ENCODE data around the gene SYNPR.
A peak's percentile ranks its signal among the peaks of the same experiment; 100 is the strongest.

Gene SYNPR

GRCh38 chr3:63578858-63579257 is 300.8 kb downstream of the SYNPR start:
- TF ChIP-seq CTCF (IDR thresholded peaks at IDR 0.05; ENCODE audit: low read depth, low read length): no peak
- no peak for DNase-seq
- no peaks in the 10 kb centered on the region for H3K4me1 ChIP-seq
- peaks cover 7% of the 10 kb centered on the region; the same call in 1 of the 2 replicates for H3K27me3 ChIP-seq
- H3K36me3 ChIP-seq: no peaks in the 10 kb centered on the region
- H3K9me3 ChIP-seq: no peaks in the 10 kb centered on the region
- no peak overlapping the region for H3K4me3 ChIP-seq (ENCODE audit: low read depth, low read length)

DNA sequence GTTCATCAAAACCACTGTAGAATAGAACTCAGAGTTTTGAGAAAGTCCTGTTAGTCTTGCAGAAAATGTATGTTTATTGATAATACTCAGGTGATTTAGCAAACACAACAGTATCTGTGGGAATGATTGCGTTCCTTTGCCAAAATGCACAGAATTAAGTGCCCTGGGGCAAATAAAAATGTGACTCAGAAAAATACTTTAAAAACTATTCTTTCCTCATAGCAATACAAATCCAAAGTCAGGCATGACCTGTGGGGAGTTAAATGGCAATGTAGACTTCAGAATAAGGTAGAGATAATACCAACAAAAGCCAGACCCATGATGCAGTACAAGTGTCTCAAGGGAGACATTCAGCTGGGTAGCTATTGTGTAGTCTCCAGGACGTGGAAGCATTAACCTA is 302.0 kb downstream of the SYNPR start:
- Histone ChIP-seq H3K9me3 (no peaks in the 10 kb centered on the region), H3K4me3 (ENCODE audit: low read depth, low read length) (no peak overlapping the region), H3K27me3 (peaks cover 7% of the 10 kb centered on the region; the same call in 1 of the 2 replicates), H3K36me3 (no peaks in the 10 kb centered on the region), H3K4me1 (no peaks in the 10 kb centered on the region)
- TF ChIP-seq CTCF (IDR thresholded peaks at IDR 0.05; ENCODE audit: low read depth, low read length): no peak
- DNase-seq: no peak

GRCh38 chr3:63582943-63583500 is 304.9 kb downstream of the SYNPR start:
- H3K27me3 ChIP-seq: peaks cover 7% of the 10 kb centered on the region; the same call in 1 of the 2 replicates
- no peak overlapping the region for H3K4me3 ChIP-seq (ENCODE audit: low read depth, low read length)
- no peak for TF ChIP-seq CTCF (IDR thresholded peaks at IDR 0.05; ENCODE audit: low read depth, low read length)
- no peaks in the 10 kb centered on the region for H3K4me1 ChIP-seq
- H3K9me3 ChIP-seq: no peaks in the 10 kb centered on the region
- no peak for DNase-seq
- no peaks in the 10 kb centered on the region for H3K36me3 ChIP-seq

GRCh38 chr3:63584681-63585080 is 306.6 kb downstream of the SYNPR start:
- Histone ChIP-seq H3K4me1 (no peaks in the 10 kb centered on the region), H3K4me3 (ENCODE audit: low read depth, low read length) (no peak overlapping the region), H3K27me3 (peaks cover 7% of the 10 kb centered on the region; the same call in 1 of the 2 replicates), H3K9me3 (no peaks in the 10 kb centered on the region), H3K36me3 (no peaks in the 10 kb centered on the region)
- TF ChIP-seq CTCF (IDR thresholded peaks at IDR 0.05; ENCODE audit: low read depth, low read length): no peak
- no peak for DNase-seq

GRCh38 chr3:63585927-63586326 is 307.8 kb downstream of the SYNPR start:
- TF ChIP-seq CTCF (IDR thresholded peaks at IDR 0.05; ENCODE audit: low read depth, low read length): no peak
- Histone ChIP-seq H3K27me3 (peaks cover 4% of the 10 kb centered on the region; the same call in 1 of the 2 replicates), H3K9me3 (no peaks in the 10 kb centered on the region), H3K4me3 (ENCODE audit: low read depth, low read length) (no peak overlapping the region), H3K4me1 (no peaks in the 10 kb centered on the region), H3K36me3 (no peaks in the 10 kb centered on the region)
- DNase-seq: no peak

GRCh38 chr3:63588895-63589294 is 310.8 kb downstream of the SYNPR start:
- DNase-seq: no peak
- Histone ChIP-seq H3K9me3 (no peaks in the 10 kb centered on the region), H3K4me3 (ENCODE audit: low read depth, low read length) (no peak overlapping the region), H3K36me3 (no peaks in the 10 kb centered on the region), H3K27me3 (no peaks in the 10 kb centered on the region), H3K4me1 (no peaks in the 10 kb centered on the region)
- peak; percentile 37 for TF ChIP-seq CTCF (IDR thresholded peaks at IDR 0.05; ENCODE audit: low read depth, low read length)

Measured in BE2C (cell line).